Right renal cortex interstitium (tissue), 3 donors: ENCODE data around the gene ACTN1. TPM values are rescaled to one million over a fixed set of nuclear protein-coding genes. Genes with fewer than 3 reads are reported as not detected.

Experiments
- DNase-seq, 3 donors: peaks; one replicate each; pipeline ENCODE4 v3.0.0-alpha.2; 2013; ENCODE audit warnings: low read depth in 3 of 3, low spot score in 2 of 3
- polyA plus RNA-seq, 3 donors: library from polyadenylated mRNA; unstranded; fragments of 120-200 nt; gene quantifications; one replicate each; pipeline ENCODE4 v1.2.1, GENCODE V29; 2013; ENCODE audit not compliant: insufficient read length in 3 of 3

Gene ACTN1
- polyA plus RNA-seq, 3 donors = 64.2 to 75.2 (median 69.2) TPM

- no peak for DNase-seq
These were observed 8.4 kb downstream of the ACTN1 start for GRCh38 chr14:68970736-68971135.

GRCh38 chr14:68970038-68970612 is 9.0 kb downstream of the ACTN1 start:
- DNase-seq = no peak

GRCh38 chr14:68969278-68970033 is 9.6 kb downstream of the ACTN1 start:
- no peak for DNase-seq

- DNase-seq = no peak
These were observed 10.4 kb downstream of the ACTN1 start for GRCh38 chr14:68968721-68969120.

- DNase-seq = no peak
These were observed 11.1 kb downstream of the ACTN1 start for GRCh38 chr14:68968051-68968450.

- DNase-seq = no peak
These were observed 11.6 kb downstream of the ACTN1 start for GRCh38 chr14:68967459-68967940.

- DNase-seq = no peak
These were observed 12.2 kb downstream of the ACTN1 start for GRCh38 chr14:68966872-68967301.

- DNase-seq = no peak
These were observed 13.8 kb downstream of the ACTN1 start for GRCh38 chr14:68965261-68965761.

GRCh38 chr14:68964300-68965093 is 14.6 kb downstream of the ACTN1 start:
- no peak for DNase-seq

- DNase-seq = no peak
These were observed 16.4 kb downstream of the ACTN1 start for GRCh38 chr14:68962681-68963080.

GRCh38 chr14:68961781-68962584 is 17.1 kb downstream of the ACTN1 start:
- peak in 1 of 3 donors; percentile 63 for DNase-seq

GRCh38 chr14:68961361-68961760 is 17.7 kb downstream of the ACTN1 start:
- DNase-seq = no peak

- DNase-seq = no peak
These were observed 19.0 kb downstream of the ACTN1 start for GRCh38 chr14:68960123-68960522.

GRCh38 chr14:68959035-68959434 is 20.1 kb downstream of the ACTN1 start:
- no peak for DNase-seq

GRCh38 chr14:68958553-68958952 is 20.5 kb downstream of the ACTN1 start:
- no peak for DNase-seq

- no peak for DNase-seq
These were observed 21.3 kb downstream of the ACTN1 start for GRCh38 chr14:68957775-68958174.

GRCh38 chr14:68956724-68957123 is 22.4 kb downstream of the ACTN1 start:
- DNase-seq = no peak

- DNase-seq = no peak
These were observed 23.3 kb downstream of the ACTN1 start for GRCh38 chr14:68955851-68956179.

GRCh38 chr14:68955164-68955850 is 23.8 kb downstream of the ACTN1 start:
- no peak for DNase-seq

GRCh38 chr14:68953196-68953555 is 25.9 kb downstream of the ACTN1 start:
- no peak for DNase-seq
